ENCODE data around the gene C13orf42.

Gene C13orf42

DNA sequence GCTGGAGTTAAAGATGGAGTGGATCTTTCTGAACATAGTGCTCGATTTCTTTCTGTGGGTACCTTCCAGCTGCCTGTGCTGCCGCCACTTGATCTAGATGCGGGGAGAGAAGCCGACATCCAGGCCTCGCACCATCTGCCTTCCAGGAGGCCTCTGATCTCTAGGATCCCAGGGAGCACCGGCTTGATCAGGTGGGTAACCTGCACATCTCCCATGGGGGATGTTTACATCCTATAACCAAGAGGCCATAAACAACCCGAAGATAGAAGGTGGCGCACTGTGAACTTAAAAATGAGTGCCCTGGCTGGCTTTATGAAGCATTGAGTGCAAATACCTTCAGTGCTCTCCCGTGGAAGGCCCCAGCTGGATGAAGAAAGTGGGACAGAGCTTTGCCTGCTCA lies at the start of gene C13orf42:
Gene C13orf42 (minus strand): TSS at position 101 of the 400 bp plus-strand sequence. CDS start 65 bp downstream, at position 36.
- no peak for DNase-seq (ENCODE audit: low read depth)

DNA sequence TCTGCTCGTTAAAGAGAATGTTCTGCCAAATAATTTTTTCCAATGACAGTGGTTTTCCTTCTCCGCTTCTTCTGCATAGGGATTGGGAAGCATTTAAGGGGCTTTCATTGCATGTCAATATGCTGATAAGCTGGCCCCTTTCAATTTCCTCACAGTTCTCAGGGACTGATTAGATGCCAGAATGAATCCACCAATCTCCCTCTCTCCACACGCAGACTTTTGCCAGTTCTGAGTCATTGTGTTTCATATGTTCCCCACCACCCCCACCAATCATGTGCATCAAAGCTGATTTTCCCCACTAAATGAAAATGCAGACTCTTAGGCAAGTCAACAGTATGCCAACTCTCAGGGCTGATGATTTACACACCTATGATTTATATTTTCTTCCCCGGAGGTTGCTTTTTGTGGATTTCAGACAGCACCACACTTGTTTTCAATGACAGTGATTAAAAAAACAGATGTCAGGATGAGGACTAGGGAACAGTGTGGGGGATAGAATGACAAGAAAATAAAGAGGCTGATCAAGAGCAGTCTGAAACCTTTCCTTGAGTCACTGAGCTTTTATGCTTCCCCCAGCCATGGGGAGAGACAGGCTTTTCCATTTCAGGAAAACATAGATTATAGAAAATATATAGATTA lies 47.9 kb upstream of the C13orf42 start:
- no peak for DNase-seq (ENCODE audit: low read depth)

DNA sequence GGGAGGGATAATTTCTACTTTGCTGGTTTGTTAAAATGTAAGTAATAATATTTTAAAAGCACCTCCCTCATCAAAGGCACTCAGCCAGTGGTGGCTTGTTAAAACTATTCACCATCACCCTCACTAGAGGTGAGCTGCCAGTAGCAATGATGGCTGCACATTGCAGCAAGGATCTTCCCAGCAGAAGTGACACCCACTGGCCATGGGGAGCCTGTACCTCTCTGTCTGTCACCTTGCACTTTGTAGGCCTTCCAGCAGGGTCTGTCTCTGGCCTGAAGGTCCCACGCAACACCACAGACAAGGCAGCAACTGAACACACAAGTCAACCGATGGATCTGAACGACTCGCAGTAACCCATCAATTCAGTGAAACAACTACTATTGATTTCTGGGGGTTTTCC lies 47.3 kb upstream of the C13orf42 start:
- no peak for DNase-seq (ENCODE audit: low read depth)

DNA sequence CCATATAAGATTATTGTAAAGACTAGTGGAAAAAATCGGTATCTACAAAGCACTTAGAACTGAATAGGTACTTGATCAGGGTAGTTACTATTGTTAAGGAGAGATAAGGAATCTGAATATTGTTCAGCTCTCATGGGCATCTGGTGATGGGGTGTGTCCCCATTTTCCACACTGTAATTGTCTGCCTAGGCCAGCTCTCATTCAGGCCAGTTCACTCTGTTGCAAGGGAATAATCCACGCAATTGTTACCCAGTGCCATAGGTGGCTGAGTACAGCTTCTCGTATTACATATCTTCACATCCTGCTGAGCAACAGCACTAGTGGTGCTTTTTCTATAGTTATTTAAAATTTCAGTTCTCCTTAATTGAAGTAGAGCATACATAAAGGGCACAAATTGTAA lies 45.6 kb upstream of the C13orf42 start:
- no peak for DNase-seq (ENCODE audit: low read depth)

DNA sequence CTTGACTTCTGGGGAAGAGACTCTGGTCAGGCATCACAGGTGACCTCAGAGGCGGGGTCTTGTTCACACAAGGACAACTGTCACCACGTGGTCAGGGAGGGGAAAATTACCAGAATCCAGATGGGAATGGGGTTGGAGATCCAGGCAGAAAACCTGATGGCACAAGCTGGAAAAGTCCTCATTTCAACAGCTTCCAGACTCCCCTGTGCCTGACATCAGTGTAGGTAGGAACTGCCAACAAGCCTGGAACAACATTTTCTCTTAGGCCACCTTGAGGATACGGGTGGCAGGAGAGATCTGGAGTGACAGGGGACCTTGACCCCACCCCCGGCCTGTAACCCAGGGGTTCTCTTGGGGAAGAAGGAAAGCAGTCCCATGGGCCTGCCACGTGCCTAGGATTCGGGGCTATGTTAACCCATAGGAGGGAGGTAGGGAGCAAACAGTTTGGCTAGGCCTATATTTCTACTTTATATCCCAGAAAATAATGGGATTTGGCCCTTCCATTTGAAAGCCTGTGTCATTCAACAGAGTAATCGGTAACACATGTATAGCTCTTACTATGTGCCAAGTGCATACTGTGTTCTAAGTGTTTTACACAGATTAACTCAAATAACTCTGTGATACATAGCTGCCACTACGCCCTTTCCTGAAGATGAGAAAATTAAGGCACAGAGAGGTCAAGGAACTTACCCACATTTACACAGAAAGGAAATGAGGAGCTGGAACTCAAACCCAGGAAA lies 44.9 kb upstream of the C13orf42 start:
- DNase-seq (ENCODE audit: low read depth): no peak

DNA sequence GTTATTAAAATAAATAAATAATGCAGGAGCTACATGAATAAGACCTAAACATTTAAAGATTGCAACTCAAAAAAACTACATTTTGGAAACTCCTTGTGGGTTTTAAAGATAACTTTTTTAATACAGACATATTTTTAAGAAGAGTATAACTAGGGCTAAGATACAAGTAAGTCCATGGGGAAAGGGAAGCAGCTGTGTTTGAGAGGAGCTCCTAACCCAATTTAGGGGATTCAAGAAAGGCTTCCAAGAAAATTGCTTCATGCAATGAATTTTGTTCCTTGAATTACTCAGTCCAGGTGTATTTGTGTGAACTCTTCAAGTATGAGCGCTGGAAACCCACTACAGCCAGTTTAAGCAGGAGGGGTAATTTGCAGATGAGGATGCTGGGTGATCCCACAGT lies 44.1 kb upstream of the C13orf42 start:
- DNase-seq (ENCODE audit: low read depth): no peak

DNA sequence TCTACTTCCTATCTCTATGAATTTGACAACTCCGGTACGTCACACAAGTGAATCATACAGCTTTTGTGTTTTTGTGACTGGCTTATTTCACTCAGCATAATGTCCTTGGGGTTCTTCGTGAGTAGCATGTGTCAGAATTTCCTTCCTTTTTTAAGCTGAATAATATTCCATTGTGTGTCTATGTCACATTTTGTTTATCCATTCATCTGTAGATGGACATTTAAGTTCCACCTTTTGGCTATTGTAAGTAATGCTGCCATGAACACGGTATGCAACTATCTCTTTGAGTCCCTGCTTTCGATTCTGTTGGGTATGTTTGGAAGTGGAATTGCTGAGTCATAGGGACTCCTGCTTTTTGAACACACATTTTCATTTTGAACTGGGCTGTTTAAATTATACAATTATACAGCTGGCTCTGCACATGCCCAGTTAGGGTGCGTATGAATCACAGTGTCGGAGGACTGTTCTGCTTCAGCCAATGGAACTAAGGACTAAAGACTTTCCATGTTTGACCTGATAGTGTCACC lies 43.0 kb upstream of the C13orf42 start:
- no peak for DNase-seq (ENCODE audit: low read depth)

DNA sequence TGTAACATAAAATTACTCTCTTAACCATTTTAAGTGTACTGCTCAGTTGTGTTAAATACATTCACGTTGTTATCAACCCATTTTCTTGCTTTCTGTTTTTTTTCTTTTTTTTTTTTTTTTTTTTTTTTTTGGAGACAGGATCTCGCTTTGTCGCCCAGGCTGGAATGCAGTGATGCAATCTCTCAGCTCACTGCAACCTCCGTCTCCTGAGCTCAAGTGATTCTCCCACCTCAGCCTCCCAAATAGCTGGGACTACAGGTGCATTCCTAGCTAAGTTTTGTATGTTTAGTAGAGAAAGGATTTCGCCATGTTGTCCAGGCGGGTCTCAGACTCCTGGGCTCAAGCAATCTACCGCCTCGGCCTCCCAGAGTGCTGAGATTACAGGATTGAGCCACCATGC lies 42.5 kb upstream of the C13orf42 start:
- DNase-seq (ENCODE audit: low read depth): no peak

DNA sequence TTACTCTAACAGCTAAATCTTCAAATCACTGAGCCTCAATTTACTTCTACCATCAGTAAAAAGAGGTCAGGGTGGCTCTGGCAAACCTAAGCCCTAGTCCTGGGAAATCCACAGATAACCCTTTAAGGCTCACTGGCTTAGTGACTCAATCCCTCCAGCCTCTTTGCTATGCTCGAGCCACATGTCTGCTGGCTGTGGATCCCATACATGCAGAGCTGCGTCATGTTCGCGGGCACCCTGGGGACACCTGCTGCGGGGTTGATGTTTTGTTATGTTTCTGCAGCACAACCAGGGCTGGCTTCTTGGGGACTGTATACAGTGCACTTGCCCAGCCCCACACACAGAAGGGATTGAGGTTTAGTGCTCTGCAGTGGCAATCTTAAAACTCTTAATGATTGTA lies 41.6 kb upstream of the C13orf42 start:
- no peak for DNase-seq (ENCODE audit: low read depth)

DNA sequence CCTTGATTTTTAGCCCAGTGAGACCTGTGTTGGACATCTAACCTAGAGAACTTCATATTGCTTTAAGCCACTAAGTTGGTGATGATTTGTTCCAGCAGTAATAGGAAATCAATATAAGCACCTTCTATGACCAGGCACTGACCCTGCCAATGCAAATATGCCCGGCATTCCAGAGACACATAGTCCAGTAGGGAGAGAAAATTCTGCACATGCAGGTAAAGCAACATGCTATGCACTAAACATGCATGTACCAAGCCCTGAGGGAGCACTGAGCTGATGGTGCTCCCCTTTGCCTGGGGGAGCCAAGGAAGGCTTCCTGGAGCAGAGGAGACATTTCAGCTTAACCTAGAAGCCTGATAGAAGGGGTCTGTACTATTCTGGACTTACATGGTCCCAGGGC lies 40.4 kb upstream of the C13orf42 start:
- no peak for DNase-seq (ENCODE audit: low read depth)

DNA sequence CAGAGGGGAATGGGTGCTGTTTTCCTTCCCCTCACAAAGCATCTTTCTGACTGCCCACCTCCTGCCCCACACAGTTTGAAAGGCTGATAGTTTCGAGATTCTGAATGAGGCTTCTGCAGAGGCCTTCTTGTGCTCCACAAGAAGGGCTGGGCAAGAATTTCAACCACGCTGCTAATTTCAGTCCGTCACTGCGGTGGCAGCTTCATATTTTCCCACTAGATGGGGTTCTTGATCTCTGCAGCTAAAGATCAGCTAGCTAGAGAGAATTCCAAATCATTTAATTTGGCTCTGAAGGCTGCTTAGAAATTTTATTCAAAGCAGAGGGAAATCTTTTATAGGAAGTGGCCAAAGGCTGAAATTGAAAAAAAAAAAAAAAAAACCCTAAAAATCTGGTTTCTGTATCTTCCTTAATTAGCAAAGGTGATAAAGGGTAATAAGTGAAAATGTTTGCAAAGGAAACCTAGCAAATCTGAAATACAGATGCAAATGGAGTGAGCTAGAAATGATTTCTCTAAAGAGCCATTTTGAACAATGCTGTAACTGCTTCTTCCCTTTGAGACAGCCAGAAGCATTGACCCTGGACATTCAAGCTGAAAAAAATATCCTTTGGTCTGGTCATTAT lies 38.0 kb upstream of the C13orf42 start:
- no peak for DNase-seq (ENCODE audit: low read depth)

DNA sequence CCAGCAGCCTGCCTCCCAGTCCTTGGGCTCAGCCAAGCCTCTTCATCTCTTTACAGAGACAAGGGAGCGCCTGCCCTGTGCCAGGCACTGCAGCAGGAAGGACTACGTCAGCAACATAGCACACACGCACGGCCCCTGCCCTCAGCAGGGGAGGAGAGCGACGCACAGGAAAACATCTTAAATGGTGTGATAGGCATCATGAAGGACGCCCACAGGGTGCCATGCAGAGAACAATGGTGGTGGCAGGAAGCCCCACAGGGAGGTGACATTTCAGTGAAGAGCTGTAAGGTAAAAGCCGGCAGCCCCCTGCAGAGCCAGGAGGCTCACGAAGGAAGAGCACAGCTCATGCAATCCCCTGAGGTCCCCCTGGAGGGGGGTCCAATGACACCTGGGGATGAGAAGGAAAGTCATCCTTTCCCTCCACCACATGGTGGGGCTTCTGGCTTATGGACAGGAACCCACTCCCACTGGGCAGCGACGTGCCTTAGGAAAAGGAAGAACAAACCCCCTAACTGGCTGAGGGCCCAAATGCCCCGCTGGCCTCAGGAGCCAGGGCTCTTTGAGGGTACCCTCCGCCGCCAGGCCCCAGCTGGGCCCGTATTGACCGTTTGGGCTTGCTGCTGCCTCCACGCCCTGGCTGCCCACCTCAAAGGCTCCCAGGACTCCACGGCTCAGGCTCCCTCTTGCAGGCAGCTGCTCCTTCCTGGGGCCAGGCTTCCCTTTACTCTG lies 37.3 kb upstream of the C13orf42 start:
- DNase-seq (ENCODE audit: low read depth): no peak

DNA sequence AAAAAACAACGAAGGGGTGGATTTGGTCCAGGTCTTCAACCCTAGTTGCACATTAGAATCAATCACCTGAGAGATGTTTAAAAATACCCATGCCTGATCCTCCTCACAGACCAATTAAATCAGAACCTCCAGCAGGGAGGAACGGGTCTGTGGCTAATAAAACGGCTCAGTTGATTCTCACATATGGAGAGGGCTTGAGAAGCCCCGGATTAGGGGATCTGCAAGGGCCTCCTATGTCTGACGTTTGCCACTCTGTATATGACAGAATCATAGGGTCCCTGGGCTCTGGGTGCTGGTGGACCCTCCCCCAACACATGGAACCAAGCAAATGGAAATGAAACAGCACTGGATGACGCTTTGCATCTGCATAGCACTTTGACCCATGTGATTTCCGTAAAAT lies 36.7 kb upstream of the C13orf42 start:
- no peak for DNase-seq (ENCODE audit: low read depth)

DNA sequence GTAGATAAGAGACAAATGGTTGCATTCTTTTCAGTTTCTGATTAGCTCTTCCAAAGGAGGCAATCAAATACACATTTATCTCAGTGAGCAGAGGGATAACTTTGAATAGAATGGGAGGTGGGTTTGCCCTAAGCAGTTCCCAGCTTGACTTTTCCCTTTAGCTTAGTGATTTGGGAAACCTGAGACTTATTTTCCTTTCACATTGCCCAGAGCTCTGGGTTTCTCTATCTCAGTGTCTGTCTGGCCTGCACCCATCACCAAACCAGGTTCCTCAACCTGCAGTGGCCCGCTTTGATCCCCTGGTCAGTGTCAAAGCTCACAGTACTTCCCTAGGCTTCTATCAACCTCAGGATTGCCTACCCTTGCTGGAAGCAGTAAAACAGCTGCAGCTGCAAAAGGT lies 35.6 kb upstream of the C13orf42 start:
- no peak for DNase-seq (ENCODE audit: low read depth)

DNA sequence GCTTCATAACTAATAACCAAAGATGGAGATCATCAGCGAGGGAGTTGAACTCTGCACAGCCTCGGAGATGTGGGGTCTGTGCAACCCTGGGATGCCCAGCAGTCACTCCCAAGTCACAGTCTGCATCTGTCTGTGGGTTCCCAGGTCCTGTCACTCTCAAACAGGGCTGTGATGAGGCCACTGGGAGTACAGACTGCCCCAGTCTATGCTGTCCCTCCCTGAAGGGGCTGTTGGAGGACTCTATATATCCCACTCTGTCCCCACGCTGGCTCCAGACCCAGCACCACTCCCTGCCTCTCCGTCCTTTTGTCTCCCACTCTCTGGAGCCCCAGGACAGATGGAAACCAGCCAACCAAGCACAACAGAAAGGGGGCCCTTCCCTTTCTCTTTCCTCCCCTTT lies 26.2 kb upstream of the C13orf42 start:
- no peak for DNase-seq (ENCODE audit: low read depth)

DNA sequence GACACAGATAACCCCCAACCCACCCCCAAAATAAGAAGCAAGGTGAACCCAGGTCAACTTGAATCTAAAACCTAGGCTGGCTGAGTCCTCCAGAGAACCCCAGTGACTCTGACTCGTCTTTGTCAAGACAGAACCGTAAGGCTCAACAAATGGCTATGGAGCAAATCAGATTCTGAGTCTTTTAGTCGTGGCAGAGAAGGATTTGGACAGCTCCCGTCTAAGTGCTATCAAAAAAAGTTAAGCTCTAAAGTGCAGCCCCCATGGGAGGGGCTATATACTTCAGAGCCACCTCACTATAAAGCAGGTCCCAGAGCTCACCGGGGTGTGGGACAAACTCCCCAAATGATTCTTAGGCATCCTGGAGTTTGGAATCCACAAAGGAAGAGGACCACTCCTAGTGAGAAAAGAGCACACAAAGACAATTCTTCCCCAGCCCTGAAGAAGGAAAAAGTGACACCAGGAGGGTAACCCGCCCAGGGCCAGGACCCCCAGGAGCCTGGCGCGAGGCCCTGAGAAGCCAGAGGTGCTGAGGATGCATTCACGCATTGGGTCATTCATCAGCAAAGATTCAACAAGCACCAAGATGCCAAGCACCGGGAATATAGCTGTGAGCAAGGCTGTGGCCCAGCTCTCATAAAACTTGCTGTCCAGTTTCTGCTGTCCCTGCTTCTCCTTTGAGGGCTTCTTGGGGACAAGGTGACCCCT lies 25.4 kb upstream of the C13orf42 start:
- DNase-seq (ENCODE audit: low read depth): no peak

DNA sequence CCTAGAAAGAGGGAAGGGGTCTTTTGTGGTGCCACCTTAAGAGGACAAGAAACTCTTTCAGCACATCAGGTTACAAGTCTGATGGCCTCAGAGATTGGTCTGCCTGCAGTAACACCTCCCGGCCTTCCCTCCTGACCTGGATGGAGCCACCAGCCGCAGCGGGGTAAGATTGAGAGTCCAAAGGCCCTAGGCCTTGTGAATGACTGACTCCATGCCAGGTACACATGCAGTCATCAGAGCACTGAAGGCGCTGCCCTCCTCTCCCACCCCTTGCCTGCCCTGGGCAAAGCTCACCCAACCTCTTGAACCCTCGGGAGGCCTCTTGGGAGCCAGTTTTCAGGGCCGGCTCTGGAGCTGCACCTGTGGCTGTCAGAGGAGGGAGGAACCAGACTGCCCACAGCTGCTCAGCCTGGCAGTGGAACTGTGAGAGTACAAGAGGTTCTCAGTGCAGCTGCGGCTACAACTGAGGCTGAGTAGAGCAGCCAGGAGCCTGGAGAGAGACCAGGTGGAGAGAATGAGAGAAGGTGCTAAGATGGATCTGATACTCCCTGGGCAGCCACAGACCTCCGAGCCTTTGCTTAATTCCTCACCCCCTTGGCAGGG lies 23.8 kb upstream of the C13orf42 start:
- DNase-seq (ENCODE audit: low read depth): no peak

DNA sequence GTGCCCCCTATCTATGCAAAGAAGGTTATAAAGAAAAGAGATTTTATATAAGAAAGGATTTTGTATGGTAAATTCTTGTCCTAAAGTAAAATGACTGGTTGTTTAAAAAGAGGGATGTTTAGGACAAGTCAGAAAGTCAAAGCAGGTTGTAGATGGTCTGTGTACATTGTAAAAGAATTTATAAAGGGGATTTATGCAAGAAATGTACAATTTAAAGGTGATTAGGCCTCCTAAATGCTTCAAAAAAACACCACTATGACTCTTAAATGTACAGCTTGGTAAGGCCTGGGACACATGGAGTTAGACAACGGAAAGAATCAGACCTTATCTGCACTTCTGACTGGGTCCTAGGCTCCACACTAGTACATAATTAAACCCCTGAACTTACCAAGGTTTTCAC lies 19.3 kb upstream of the C13orf42 start:
- no peak for DNase-seq (ENCODE audit: low read depth)

DNA sequence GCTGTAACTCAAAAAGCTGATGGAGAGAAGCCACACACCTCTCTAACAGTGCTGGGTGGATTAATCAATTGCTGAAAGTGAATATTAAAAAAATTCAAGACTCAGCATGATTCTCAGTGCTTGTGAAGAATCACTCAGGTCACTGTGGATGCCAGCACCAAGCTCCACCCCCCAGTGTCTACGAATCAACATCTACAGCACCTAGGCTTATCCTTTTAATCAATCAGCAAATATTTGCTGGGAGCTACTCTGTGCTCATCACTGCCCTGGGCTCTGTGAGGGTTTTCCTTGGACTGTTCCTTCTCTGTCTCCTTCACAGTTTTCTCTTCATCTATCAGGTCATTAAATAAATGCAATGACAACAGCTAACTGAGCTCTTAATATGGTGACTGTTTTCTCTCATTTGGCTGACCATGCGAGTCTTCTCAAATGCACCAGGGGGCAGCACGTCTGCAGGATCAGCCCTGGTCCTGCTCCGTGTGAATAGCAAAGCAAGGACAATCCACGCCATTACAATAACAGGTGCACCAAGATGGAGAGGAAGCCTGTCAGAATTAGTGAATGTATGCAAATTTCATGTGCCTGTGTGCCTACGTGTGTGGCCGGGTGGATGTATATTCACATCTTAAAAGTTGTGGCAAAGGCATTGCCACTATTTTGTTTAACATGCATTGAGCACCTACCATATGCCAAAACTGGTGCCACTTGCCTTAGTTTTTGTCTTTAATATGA lies 14.6 kb upstream of the C13orf42 start:
- no peak for DNase-seq (ENCODE audit: low read depth)

DNA sequence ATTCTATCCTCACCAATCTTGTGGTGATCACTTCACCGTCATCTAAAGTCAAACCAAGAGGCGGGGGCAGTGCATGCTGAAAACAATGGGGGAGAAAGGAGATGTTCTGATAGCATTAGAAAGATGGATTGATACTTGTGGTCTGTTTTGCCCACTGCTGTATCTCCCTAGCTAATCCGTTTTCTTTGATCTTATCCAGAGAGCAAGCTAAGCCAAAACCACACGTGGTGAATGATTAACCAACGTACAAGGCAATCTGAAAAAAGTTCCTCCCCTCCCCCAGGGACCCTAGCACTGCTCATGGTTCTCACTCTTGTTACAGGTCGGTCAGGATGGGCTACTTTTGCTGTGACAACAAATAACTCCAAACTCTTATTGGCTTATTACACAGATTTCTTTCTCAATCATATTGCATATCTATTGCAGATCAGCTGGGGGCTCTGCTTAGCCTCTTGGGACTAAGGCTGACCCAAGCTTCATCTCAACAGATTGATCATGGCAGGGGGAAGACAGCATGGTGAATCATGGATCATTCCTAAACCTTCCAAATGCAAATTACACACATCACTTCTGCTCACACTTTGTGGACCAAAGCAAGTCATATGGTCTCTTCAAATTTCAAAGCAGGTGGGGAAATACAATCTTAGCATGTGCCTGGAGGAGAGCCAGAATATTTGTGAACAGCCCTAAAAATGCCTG lies 11.9 kb upstream of the C13orf42 start:
- DNase-seq (ENCODE audit: low read depth): no peak

Measured in stimulated activated CD8-positive, alpha-beta memory T cell treated with anti-CD3 and anti-CD28 coated beads, Interleukin-7, amount 100 ng/mL, for 24 hours (primary cell).